ENCODE measurements around the gene IDH3A.

Gene IDH3A

DNA sequence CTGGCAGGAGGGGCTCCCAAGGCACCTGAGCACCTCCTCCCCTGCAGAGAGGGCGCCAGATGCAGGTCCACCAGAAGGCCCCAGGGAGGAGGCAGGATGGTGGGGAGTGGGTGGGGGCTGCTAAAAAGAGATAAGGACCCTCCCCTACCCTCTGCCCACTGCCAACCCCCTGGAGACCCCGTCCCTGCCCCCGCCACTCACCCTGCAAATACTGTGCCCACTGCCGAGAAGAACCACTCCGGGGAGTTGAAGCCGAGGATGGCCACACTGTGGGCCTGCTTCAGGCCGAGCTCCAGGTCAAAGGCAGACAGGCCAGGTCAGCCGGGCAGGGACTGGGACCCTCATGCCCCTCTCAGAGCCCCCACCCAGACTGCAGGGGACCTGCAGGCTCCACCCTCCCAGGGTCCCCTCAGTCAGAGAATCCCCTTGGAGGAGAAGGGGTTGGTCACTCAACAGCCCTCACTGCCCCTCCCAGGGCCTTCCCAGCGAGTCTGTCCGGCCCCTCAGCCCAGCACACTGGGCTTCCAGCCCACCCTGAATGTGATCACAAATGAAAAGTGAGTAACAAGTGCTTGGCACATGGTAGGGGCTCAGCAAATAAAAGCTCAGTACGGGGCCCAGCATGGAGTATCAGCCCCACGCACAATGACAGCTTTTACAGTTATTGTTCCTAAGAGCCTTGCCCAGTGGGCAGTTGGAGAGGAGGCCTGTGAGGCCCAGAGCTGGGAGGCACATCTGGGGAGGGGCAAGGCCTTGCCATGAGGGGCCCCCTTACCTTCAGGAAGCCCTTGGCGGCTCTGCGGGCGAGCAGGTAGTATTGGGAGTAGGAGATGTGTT is 44.8 kb downstream of the IDH3A start:
- Histone ChIP-seq H3K9me3 (ENCODE audit: insufficient read depth, low read depth, low read length) (no peaks in the 10 kb centered on the region), H3K4me1 (ENCODE audit: insufficient read depth, low read length, poor library complexity, severe bottlenecking) (no peaks in the 10 kb centered on the region), H3F3A (ENCODE audit: low read depth) (no peaks in the 10 kb centered on the region), H3K79me2 (ENCODE audit: insufficient read depth, low read length) (no peaks in the 10 kb centered on the region), H3K4me3 (ENCODE audit: low read length, poor library complexity, severe bottlenecking) (no peak overlapping the region), H3K4me2 (ENCODE audit: low read depth, low read length, poor library complexity, severe bottlenecking) (no peak overlapping the region), H3K9ac (ENCODE audit: low read depth, low read length, poor library complexity, severe bottlenecking) (no peak overlapping the region), H4K20me1 (ENCODE audit: insufficient read depth, low read length, poor library complexity, severe bottlenecking) (no peaks in the 10 kb centered on the region), H3K27me3 (ENCODE audit: insufficient read depth, low read length, poor library complexity, severe bottlenecking) (no peaks in the 10 kb centered on the region), H3K9me2 (replicated peaks; ENCODE audit: low read depth, low read length) (no peaks in the 10 kb centered on the region), H3K36me3 (ENCODE audit: insufficient read depth, low read length) (no peaks in the 10 kb centered on the region), H2AFZ (ENCODE audit: low read length) (no peak overlapping the region)
- TF ChIP-seq, protein P1, sequence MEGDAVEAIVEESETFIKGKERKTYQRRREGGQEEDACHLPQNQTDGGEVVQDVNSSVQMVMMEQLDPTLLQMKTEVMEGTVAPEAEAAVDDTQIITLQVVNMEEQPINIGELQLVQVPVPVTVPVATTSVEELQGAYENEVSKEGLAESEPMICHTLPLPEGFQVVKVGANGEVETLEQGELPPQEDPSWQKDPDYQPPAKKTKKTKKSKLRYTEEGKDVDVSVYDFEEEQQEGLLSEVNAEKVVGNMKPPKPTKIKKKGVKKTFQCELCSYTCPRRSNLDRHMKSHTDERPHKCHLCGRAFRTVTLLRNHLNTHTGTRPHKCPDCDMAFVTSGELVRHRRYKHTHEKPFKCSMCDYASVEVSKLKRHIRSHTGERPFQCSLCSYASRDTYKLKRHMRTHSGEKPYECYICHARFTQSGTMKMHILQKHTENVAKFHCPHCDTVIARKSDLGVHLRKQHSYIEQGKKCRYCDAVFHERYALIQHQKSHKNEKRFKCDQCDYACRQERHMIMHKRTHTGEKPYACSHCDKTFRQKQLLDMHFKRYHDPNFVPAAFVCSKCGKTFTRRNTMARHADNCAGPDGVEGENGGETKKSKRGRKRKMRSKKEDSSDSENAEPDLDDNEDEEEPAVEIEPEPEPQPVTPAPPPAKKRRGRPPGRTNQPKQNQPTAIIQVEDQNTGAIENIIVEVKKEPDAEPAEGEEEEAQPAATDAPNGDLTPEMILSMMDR (conservative IDR thresholded peaks at IDR 0.05; ENCODE audit: low read length), result no peak
- TF ChIP-seq EZH2phosphoT487 (IDR thresholded peaks at IDR 0.05; ENCODE audit: borderline replicate concordance), result no peak

DNA sequence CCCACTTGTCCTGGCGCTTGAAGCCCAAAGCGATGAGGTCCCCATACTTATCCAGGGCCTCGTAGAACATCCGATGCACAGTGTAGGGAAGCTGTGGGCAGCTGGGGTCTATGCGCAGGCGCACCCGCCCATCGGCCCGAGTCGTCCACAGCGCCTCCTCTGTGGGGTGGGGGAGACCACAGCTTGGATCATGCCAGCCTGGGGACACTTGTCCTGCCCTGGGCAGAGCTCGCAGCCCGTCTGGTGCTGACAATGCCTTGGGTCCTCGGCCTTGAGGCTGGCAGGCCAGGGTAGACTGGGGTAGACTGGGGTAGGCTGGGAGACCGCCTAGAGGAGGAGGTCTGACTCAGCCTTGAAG is 45.4 kb downstream of the IDH3A start:
- Histone ChIP-seq H3K27me3 (ENCODE audit: insufficient read depth, low read length, poor library complexity, severe bottlenecking) (no peaks in the 10 kb centered on the region), H3F3A (ENCODE audit: low read depth) (no peaks in the 10 kb centered on the region), H3K79me2 (ENCODE audit: insufficient read depth, low read length) (no peaks in the 10 kb centered on the region), H2AFZ (ENCODE audit: low read length) (no peak overlapping the region), H4K20me1 (ENCODE audit: insufficient read depth, low read length, poor library complexity, severe bottlenecking) (no peaks in the 10 kb centered on the region), H3K9me3 (ENCODE audit: insufficient read depth, low read depth, low read length) (no peaks in the 10 kb centered on the region), H3K9ac (ENCODE audit: low read depth, low read length, poor library complexity, severe bottlenecking) (no peak overlapping the region), H3K9me2 (replicated peaks; ENCODE audit: low read depth, low read length) (no peaks in the 10 kb centered on the region), H3K36me3 (ENCODE audit: insufficient read depth, low read length) (no peaks in the 10 kb centered on the region), H3K4me1 (ENCODE audit: insufficient read depth, low read length, poor library complexity, severe bottlenecking) (no peaks in the 10 kb centered on the region), H3K4me2 (ENCODE audit: low read depth, low read length, poor library complexity, severe bottlenecking) (no peak overlapping the region), H3K4me3 (ENCODE audit: low read length, poor library complexity, severe bottlenecking) (no peak overlapping the region)
- TF ChIP-seq, protein P1 (conservative IDR thresholded peaks at IDR 0.05; ENCODE audit: low read length), result no peak
- TF ChIP-seq EZH2phosphoT487 (IDR thresholded peaks at IDR 0.05; ENCODE audit: borderline replicate concordance), result no peak

DNA sequence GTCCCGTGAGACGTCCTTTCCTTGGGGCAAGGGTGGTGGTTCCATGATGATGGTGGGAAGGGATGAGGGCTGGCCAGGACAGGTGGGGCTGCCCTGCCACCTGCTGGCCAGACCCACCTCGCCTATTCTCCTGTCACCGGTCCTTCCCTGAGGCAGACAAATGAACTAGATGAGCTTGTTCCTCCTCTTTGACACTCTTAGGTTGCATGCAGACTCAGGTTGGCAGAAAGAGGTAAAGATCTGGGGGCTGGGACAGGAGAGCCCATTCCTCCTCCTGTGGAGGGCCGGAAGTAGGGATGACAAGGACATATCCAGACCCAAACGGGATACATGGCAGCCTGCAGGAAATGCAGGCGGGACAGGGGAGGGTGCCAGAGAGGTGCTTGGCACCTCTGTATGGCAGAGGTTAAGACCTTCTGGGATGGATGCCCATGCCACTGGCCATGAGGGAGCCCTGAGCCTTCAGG is 46.6 kb downstream of the IDH3A start:
- H3K36me3 ChIP-seq (ENCODE audit: insufficient read depth, low read length), result no peaks in the 10 kb centered on the region
- no peaks in the 10 kb centered on the region for H3K79me2 ChIP-seq (ENCODE audit: insufficient read depth, low read length)
- no peaks in the 10 kb centered on the region for H4K20me1 ChIP-seq (ENCODE audit: insufficient read depth, low read length, poor library complexity, severe bottlenecking)
- H2AFZ ChIP-seq (ENCODE audit: low read length), result peak overlapping the region; percentile 2; the same call in 1 of the 2 replicates
- H3K9ac ChIP-seq (ENCODE audit: low read depth, low read length, poor library complexity, severe bottlenecking), result no peak overlapping the region
- no peaks in the 10 kb centered on the region for H3F3A ChIP-seq (ENCODE audit: low read depth)
- TF ChIP-seq EZH2phosphoT487 (IDR thresholded peaks at IDR 0.05; ENCODE audit: borderline replicate concordance), result no peak
- TF ChIP-seq, protein P1 (conservative IDR thresholded peaks at IDR 0.05; ENCODE audit: low read length), result peak; percentile 91
- no peaks in the 10 kb centered on the region for H3K4me1 ChIP-seq (ENCODE audit: insufficient read depth, low read length, poor library complexity, severe bottlenecking)
- no peaks in the 10 kb centered on the region for H3K9me2 ChIP-seq (replicated peaks; ENCODE audit: low read depth, low read length)
- H3K4me2 ChIP-seq (ENCODE audit: low read depth, low read length, poor library complexity, severe bottlenecking), result no peak overlapping the region
- H3K9me3 ChIP-seq (ENCODE audit: insufficient read depth, low read depth, low read length), result no peaks in the 10 kb centered on the region
- H3K4me3 ChIP-seq (ENCODE audit: low read length, poor library complexity, severe bottlenecking), result no peak overlapping the region
- no peaks in the 10 kb centered on the region for H3K27me3 ChIP-seq (ENCODE audit: insufficient read depth, low read length, poor library complexity, severe bottlenecking)

Data from Loucy (cell line).